Activated CD8-positive, alpha-beta memory T cell treated with anti-CD3 and anti-CD28 coated beads, Interleukin-2, amount 10 ng/mL, durations not matched to agents 7 days and 5 days (primary cell): ENCODE data around the gene PTPRD. TPM values are rescaled to one million over a fixed set of nuclear protein-coding genes. Genes with fewer than 3 reads are reported as not detected.

Experiments used
- ATAC-seq: fragments of 150-1000 bp; cut with Tn5 transposase; one replicate; pipeline ENCODE4 v1.10.0; 2021; ENCODE audit warnings: moderate library complexity
- CTCF ChIA-PET: fragments of 350-600 bp; sonication (Branson Sonifier 250); formaldehyde crosslinking; loops from one replicate; lab custom pipeline; 2021; ENCODE audit warnings: antibody characterized with exemption; lab: Charles Lee
- DNase-seq: peaks from one replicate; pipeline ENCODE4 v3.0.0-alpha.2; 2020
- H3K27ac Mint-ChIP-seq: one replicate; pipeline ENCODE4 v1.8.0; 2021; ENCODE audit warnings: mild to moderate bottlenecking, mixed read lengths
- H3K27me3 Mint-ChIP-seq: one replicate; pipeline ENCODE4 v1.8.0; 2021; ENCODE audit warnings: mixed read lengths
- H3K36me3 Mint-ChIP-seq: one replicate; pipeline ENCODE4 v1.8.0; 2021; ENCODE audit warnings: mild to moderate bottlenecking, mixed read lengths
- H3K4me1 Mint-ChIP-seq: one replicate; pipeline ENCODE4 v1.8.0; 2021; ENCODE audit warnings: mixed read lengths
- H3K4me3 Mint-ChIP-seq: one replicate; pipeline ENCODE4 v1.8.0; 2021; ENCODE audit warnings: mild to moderate bottlenecking, moderate library complexity, mixed read lengths
- H3K9me3 Mint-ChIP-seq: one replicate; pipeline ENCODE4 v1.8.0; 2022; ENCODE audit warnings: low read depth, mixed read lengths
- total RNA-seq, 2 experiments: library from RNA; stranded (reverse); gene quantifications; one replicate each; pipeline ENCODE4 v1.2.3, GENCODE V29; 2021

The PTPRD gene
- total RNA-seq, 2 experiments from 2014 or later, result 0.07 TPM; not detected in 1

DNA sequence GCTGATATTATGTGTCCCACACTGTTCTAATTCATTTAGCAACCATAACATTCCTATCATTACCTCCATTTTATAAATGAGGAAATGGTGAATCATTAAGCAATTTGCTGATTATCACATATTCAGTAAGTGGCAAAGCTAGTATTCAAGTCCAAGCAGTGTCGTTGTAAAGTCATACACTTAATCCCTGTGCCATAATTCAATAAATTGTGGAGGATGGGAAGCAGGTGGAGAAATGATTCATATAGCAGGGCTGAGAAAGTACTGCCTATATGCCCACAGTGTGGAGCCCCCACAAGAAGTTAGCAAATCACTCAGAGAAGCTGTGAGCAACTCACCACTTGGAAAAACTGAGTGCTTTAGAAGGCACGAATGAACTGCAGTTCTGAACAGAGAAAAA, 691.0 kb downstream of the PTPRD start:
- H3K27me3 Mint-ChIP-seq, result no peaks in the 10 kb centered on the region
- no peaks in the 10 kb centered on the region for H3K9me3 Mint-ChIP-seq
- H3K4me1 Mint-ChIP-seq, result no peaks in the 10 kb centered on the region
- CTCF ChIA-PET, result interaction anchor here (1.1 kb wide), 1 partner anchor 21 kb away, joined by 4 read pairs; no protein-coding TSS in a partner anchor
- H3K36me3 Mint-ChIP-seq, result no peaks in the 10 kb centered on the region
- ATAC-seq (no peak), DNase-seq (no peak)
- H3K4me3 Mint-ChIP-seq, result no peak overlapping the region
- H3K27ac Mint-ChIP-seq, result no peak overlapping the region

DNA sequence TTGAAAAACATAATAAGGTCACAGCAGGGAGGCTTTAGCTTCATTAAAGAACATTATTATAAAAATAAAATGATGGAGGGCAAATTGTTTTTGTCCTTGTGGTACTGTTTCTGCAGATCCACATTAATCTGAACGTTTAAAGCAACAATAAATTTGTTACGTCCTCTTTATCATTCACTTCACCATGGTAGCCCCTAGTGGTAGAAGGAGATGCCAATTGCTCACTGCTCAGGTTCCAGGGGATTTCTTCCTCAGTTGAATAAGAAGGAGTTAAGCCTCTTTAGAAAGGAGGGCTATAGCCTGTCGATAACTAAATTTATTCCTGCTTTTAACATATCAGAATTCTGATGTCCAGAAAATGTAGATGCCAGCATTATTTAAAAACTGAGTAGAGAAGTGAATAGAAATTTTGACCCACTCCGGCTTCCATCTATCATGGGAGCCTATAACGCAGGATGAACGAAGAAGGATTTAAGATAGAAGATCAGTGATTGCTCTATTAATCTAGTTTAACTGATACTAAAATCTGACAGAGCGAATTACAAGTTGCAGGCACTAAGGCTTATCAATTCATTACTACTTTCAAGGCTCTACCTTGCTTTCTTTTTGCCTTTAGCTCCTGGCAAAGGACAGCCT, 692.3 kb downstream of the PTPRD start:
- CTCF ChIA-PET, result no interaction called here
- H3K27me3 Mint-ChIP-seq, result no peaks in the 10 kb centered on the region
- no peaks in the 10 kb centered on the region for H3K9me3 Mint-ChIP-seq
- DNase-seq (no peak), ATAC-seq (no peak)
- H3K36me3 Mint-ChIP-seq, result no peaks in the 10 kb centered on the region
- H3K27ac Mint-ChIP-seq, result no peak overlapping the region
- no peak overlapping the region for H3K4me3 Mint-ChIP-seq
- no peaks in the 10 kb centered on the region for H3K4me1 Mint-ChIP-seq

DNA sequence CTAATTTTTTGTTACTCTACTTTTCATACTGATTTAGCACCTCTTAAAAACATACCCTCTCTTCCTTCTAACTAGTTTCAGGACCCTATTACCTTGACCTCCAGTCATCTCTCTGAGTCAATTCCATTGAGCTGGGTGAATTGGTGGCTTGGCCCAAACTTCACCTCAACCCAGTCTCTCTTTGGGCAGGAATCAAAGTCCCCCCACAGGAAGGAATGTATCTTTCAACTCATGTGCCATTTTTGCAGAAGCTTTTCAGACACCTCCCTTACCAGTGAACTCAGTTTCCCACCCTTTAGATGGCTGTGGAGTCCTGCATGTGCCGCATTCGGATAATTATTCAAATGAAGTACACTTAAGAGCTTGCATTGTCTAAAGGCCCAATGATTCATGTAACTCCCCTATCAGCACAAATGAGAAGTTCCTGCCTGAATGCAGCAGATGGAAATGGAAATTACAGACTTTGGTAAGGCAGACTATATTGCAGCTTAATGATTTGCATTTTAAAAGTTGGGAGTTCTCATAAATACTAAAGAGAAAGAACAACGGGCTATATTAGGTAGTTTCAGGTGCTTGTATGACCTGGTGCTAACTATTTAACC, 693.5 kb downstream of the PTPRD start:
- Mint-ChIP-seq H3K4me1 (no peaks in the 10 kb centered on the region), H3K9me3 (peaks cover 4% of the 10 kb centered on the region), H3K36me3 (no peaks in the 10 kb centered on the region), H3K4me3 (no peak overlapping the region), H3K27ac (no peak overlapping the region), H3K27me3 (no peaks in the 10 kb centered on the region)
- no peak for DNase-seq
- ATAC-seq, result no peak
- CTCF ChIA-PET, result interaction anchor here (2.2 kb wide), 1 partner anchor 23 kb away, joined by 6 read pairs; no protein-coding TSS in a partner anchor

DNA sequence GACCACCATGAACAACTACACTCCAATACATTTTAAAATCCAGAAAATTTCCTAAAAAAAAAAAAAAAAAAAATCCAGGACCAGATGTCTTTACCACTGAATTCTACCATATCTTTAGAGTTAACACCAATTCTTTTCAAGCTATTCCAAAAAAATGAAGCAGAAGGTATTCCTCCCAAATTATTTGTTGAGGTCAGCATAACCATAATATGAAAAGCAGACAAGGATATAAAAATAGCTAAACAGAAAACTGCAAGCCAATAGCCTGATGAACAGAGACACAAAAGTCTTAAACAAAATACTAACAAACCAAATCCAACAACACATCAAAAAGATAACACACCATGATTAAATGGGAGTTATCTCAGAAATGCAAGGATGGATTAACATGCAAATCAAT, 695.4 kb downstream of the PTPRD start:
- H3K27ac Mint-ChIP-seq, result no peak overlapping the region
- H3K36me3 Mint-ChIP-seq, result no peaks in the 10 kb centered on the region
- H3K4me1 Mint-ChIP-seq, result no peaks in the 10 kb centered on the region
- DNase-seq, result no peak
- peaks cover 7% of the 10 kb centered on the region for H3K9me3 Mint-ChIP-seq
- CTCF ChIA-PET, result no interaction called here
- no peak overlapping the region for H3K4me3 Mint-ChIP-seq
- ATAC-seq, result no peak
- H3K27me3 Mint-ChIP-seq, result no peaks in the 10 kb centered on the region

DNA sequence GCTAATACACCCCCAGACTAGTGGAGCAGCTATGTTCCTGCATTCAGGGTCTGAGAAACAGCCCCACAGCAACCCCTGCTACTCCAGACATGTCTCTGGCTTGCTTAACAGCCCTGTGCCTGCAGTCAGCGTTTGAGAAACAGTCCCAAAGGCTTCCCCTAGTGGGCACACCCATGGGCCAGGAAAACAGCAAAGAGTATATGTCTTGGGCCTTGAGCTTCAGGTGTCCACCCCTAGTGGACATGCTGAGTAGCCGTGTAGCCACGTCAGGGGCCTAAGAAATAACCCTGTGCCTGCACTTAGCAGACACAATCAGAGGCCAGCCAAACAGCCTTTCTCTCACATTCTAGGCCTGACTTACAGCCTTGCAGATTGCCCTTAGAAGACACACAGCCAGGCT, 698.6 kb downstream of the PTPRD start:
- no peaks in the 10 kb centered on the region for H3K4me1 Mint-ChIP-seq
- CTCF ChIA-PET, result no interaction called here
- H3K4me3 Mint-ChIP-seq, result no peak overlapping the region
- H3K27me3 Mint-ChIP-seq, result no peaks in the 10 kb centered on the region
- ATAC-seq (no peak), DNase-seq (no peak)
- H3K36me3 Mint-ChIP-seq, result no peaks in the 10 kb centered on the region
- H3K27ac Mint-ChIP-seq, result no peak overlapping the region
- peaks cover 9% of the 10 kb centered on the region for H3K9me3 Mint-ChIP-seq

DNA sequence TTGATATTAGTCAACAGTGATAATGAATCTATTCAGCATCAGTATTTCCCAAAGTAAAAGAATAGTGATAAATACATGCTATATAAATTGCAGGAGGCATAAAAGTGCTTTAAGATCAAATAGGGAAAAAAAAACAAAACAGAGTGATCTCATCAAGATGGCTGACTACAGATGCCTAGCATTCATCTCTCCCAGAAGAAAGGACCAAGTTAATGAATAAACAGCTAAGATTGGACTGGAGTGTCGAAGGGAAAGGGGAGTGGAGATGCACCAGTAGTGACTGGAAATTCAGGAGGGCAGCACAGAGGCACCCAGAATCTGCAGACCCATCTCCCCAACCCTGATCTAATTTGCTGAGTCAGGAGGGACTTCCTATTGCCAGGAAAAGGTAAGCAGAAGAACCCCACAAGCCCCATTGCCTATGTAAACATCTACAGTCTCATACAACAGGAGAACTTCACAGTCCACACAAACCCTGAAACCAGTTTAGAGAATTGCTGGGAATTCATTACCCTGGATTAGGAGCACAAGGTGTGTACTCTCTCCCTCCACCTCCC, 699.4 kb downstream of the PTPRD start:
- no peaks in the 10 kb centered on the region for H3K27me3 Mint-ChIP-seq
- no peak overlapping the region for H3K27ac Mint-ChIP-seq
- CTCF ChIA-PET, result no interaction called here
- H3K36me3 Mint-ChIP-seq, result no peaks in the 10 kb centered on the region
- H3K4me3 Mint-ChIP-seq, result no peak overlapping the region
- peaks cover 9% of the 10 kb centered on the region for H3K9me3 Mint-ChIP-seq
- H3K4me1 Mint-ChIP-seq, result no peaks in the 10 kb centered on the region
- ATAC-seq, result no peak
- DNase-seq, result no peak

DNA sequence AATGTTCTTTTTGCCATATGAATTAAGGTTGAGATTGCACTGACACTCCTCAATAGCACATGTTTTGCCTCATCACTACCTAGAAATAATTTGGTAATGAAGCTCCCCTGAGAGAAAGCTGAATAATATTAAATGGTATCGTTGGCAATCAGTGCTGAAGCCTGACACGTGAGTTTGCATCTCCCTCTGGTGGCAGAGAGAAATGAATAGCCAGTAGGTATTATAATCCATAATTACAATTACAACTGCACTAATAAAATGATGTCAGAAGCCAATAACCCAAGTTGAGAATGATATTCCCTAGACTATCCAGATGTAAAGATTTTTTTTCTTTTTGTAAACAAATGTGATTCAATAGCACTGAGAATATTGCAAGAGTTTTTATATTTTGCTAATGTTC, 700.3 kb downstream of the PTPRD start:
- CTCF ChIA-PET, result no interaction called here
- DNase-seq (no peak), ATAC-seq (no peak)
- H3K4me1 Mint-ChIP-seq, result no peaks in the 10 kb centered on the region
- no peaks in the 10 kb centered on the region for H3K27me3 Mint-ChIP-seq
- no peak overlapping the region for H3K27ac Mint-ChIP-seq
- no peaks in the 10 kb centered on the region for H3K36me3 Mint-ChIP-seq
- H3K4me3 Mint-ChIP-seq, result no peak overlapping the region
- H3K9me3 Mint-ChIP-seq, result peaks cover 9% of the 10 kb centered on the region

DNA sequence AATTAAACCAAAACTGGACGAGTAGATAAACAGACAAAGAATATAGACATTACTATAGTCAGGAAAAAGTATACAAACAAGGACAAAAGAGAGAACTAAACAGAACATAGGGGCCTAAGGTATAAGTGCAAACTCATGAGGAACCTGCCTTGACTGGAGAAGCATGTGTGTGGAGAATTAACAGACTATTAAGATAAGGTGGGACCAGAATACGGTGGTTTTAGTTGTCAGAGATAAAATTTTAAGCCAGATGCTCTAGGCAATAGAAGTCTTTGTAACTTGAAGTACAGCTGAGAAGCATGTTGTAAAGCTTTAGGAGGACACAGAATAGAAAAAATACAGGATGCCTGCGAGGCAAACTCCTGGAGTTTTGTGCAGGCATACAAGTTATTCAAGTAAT, 707.1 kb downstream of the PTPRD start:
- Mint-ChIP-seq H3K9me3 (peaks cover 5% of the 10 kb centered on the region), H3K27me3 (no peaks in the 10 kb centered on the region), H3K27ac (no peak overlapping the region), H3K36me3 (no peaks in the 10 kb centered on the region), H3K4me1 (no peaks in the 10 kb centered on the region), H3K4me3 (no peak overlapping the region)
- no peak for DNase-seq
- no peak for ATAC-seq
- CTCF ChIA-PET, result no interaction called here

DNA sequence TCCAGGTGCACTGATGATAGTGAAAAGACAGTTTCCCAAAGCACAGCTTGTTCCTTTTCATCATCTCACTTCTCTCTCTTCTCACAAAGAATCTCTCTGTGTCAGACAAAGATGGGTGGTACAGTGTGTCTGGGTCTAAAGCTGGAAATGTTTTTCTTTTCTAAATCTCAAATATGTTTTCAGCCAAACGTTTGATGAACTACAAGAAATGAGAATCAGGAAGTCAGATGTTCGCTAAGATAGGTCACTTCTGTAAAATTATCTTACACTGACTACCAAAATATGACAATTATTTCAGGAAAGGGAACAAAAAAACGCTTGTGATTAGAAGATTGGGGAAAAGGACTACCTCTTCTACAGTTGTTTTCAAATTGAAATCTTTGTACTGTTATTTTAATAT, 708.8 kb downstream of the PTPRD start:
- DNase-seq, result no peak
- Mint-ChIP-seq H3K4me3 (no peak overlapping the region), H3K27me3 (no peaks in the 10 kb centered on the region), H3K9me3 (peaks cover 5% of the 10 kb centered on the region), H3K27ac (no peak overlapping the region), H3K4me1 (no peaks in the 10 kb centered on the region), H3K36me3 (no peaks in the 10 kb centered on the region)
- ATAC-seq, result no peak
- CTCF ChIA-PET, result no interaction called here

DNA sequence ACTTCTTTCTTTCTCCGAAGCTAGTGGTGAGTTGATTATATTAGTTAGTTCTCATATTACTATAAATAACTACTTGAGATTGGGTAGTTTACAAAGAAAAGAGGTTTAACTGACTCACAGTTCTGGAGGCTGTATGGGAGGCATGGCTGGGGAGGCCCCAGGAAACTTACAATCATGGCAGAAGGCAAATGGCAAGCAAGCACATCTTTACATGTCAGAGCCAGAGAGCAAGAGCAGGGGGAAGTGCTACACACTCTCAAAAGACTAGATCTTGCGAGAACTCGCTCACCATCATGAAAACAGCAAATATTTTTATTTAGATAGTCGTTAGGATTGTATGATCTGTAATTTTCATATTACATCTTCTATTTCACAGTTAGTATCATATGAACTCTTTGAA, 711.2 kb downstream of the PTPRD start:
- peaks cover 5% of the 10 kb centered on the region for H3K9me3 Mint-ChIP-seq
- DNase-seq, result no peak
- H3K4me3 Mint-ChIP-seq, result no peak overlapping the region
- H3K36me3 Mint-ChIP-seq, result no peaks in the 10 kb centered on the region
- no peaks in the 10 kb centered on the region for H3K4me1 Mint-ChIP-seq
- no peak for ATAC-seq
- CTCF ChIA-PET, result no interaction called here
- H3K27ac Mint-ChIP-seq, result no peak overlapping the region
- H3K27me3 Mint-ChIP-seq, result no peaks in the 10 kb centered on the region

DNA sequence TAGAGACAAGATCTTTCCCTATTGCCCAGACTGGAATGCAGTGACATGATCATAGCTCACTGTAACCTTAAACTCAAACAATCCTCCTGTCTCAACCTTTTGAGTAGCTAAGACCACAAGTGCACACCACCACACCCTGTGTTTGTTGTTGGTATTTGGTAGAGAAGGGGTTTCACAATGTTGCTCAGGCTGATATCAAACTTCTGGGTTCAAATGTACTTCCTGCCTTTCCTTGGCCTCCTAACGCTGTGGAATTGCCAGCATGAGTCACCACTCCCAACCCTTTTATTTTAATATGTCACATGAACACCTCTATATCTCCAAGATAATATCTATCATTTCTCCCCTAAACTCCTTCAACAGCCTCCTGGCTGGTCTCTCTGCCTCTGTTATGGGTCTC, 719.0 kb downstream of the PTPRD start:
- no peak overlapping the region for H3K4me3 Mint-ChIP-seq
- CTCF ChIA-PET, result no interaction called here

DNA sequence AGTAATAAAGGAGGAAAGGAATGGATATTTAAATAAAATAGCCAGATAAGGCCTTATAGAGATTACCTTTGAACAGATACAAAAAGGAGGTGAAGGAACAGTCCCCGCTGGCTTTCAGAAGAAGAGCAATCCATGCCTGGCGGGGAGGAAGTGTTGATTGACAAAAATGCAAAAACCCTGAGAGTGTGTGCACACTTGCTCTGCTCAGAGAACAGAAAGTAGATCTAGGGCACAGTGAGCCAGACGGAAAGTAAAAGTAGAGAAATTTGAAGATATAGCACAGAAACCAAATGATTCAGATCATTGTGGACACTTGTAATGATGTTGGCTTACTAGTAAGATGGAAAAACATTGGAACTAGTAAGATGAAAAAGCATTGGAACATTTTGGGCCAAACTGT, 720.6 kb downstream of the PTPRD start:
- ATAC-seq (no peak), DNase-seq (no peak)
- Mint-ChIP-seq H3K4me1 (no peaks in the 10 kb centered on the region), H3K36me3 (no peaks in the 10 kb centered on the region), H3K9me3 (no peaks in the 10 kb centered on the region), H3K4me3 (no peak overlapping the region), H3K27me3 (no peaks in the 10 kb centered on the region), H3K27ac (no peak overlapping the region)
- CTCF ChIA-PET, result no interaction called here

More for the DNA sequence above, 719.0 kb downstream of the PTPRD start:
- DNase-seq (no peak), ATAC-seq (no peak)
- no peak overlapping the region for H3K27ac Mint-ChIP-seq
- H3K36me3 Mint-ChIP-seq, result no peaks in the 10 kb centered on the region
- H3K4me1 Mint-ChIP-seq, result no peaks in the 10 kb centered on the region
- no peaks in the 10 kb centered on the region for H3K9me3 Mint-ChIP-seq
- no peaks in the 10 kb centered on the region for H3K27me3 Mint-ChIP-seq

DNA sequence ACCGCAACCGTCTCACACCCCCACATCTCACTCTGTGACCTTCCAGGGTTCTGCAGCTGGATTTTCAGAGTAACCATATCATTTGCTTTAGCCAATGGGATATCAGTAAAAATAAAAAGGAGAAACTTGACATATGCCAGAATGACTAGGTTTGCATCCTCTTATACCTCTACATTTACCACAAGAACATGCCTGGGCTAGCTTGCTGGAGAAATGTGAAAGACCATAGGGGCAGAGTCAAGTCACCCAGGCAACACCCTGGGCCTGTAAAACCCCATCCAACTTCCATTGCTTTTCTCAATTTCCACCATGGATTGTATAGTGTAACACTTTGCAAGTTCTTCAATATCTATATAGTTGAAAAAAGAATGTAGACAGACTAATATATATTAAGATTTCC, 731.1 kb downstream of the PTPRD start:
- DNase-seq, result no peak
- no peaks in the 10 kb centered on the region for H3K27me3 Mint-ChIP-seq
- CTCF ChIA-PET, result no interaction called here
- H3K27ac Mint-ChIP-seq, result no peak overlapping the region
- no peak overlapping the region for H3K4me3 Mint-ChIP-seq
- no peak for ATAC-seq
- H3K36me3 Mint-ChIP-seq, result no peaks in the 10 kb centered on the region
- no peaks in the 10 kb centered on the region for H3K4me1 Mint-ChIP-seq
- peaks cover 2% of the 10 kb centered on the region for H3K9me3 Mint-ChIP-seq

DNA sequence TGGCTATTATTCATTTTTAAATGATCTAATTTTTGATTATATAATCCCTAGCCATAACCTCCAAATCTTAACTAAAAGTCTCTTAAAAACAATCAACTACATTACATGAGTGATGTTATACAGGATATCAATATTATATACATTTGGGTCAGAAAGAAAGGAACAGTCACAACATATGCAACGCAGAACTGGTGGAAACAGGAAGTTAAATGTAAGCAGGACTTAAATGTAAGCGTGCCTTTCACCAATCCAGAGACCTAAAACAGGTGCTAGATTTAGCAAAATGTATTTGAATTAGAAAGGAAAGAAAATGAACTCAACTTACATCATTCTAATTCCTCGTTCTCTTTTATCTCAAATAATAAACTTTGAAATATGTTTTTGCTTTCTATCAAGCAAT, 738.5 kb downstream of the PTPRD start:
- ATAC-seq, result no peak
- Mint-ChIP-seq H3K27ac (no peak overlapping the region), H3K4me3 (no peak overlapping the region), H3K9me3 (peaks cover 2% of the 10 kb centered on the region), H3K4me1 (no peaks in the 10 kb centered on the region), H3K36me3 (no peaks in the 10 kb centered on the region), H3K27me3 (no peaks in the 10 kb centered on the region)
- CTCF ChIA-PET, result no interaction called here
- no peak for DNase-seq
